Hepatocyte (in vitro differentiated cells): ENCODE measurements around the gene ZNF496.

Source experiments
- EZH2 ChIP-seq: fragments of 200-600 bp; sonication (generic); IDR thresholded peaks from 2 replicates; pipeline ENCODE4 v1.6.1; 2016; ENCODE audit warnings: antibody characterized with exemption, mild to moderate bottlenecking, borderline replicate concordance
- EZH2phosphoT487 ChIP-seq: fragments of 200-600 bp; sonication (generic); IDR thresholded peaks from one replicate; pipeline ENCODE4 v1.6.1; 2018; ENCODE audit warnings: antibody characterized with exemption, mild to moderate bottlenecking, low read depth, moderate library complexity; ENCODE audit not compliant: unreplicated experiment, severe bottlenecking
- TF ChIP-seq, protein P1 (sequence below): fragments of 200-600 bp; sonication (generic); IDR thresholded peaks from 2 replicates; pipeline ENCODE4 v1.5.1; 2016; ENCODE audit warnings: antibody characterized with exemption, mild to moderate bottlenecking; ENCODE audit not compliant: poor library complexity

DNA sequence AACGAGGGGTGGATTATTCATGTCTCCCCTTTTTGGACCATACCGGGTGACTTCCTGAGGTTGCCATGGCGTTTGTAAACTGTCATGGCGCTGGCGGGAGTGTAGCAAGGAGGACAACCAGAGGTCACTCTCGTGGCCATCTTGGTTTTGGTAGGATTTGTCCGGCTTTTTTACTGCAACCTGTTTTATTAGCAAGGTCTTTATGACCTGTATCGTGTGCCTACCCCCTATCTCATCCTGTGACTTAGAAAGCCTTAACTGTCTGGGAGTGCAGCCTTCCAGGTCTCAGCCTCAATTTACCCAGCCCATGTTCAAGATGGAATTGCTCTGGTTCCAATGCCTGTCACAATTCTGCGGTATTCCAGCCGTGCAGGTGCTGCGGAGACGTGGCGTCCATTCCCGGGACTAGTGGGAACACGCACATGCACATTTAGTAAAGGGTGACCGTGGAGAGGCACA is 40.2 kb upstream of the ZNF496 start:
- TF ChIP-seq, protein P1, sequence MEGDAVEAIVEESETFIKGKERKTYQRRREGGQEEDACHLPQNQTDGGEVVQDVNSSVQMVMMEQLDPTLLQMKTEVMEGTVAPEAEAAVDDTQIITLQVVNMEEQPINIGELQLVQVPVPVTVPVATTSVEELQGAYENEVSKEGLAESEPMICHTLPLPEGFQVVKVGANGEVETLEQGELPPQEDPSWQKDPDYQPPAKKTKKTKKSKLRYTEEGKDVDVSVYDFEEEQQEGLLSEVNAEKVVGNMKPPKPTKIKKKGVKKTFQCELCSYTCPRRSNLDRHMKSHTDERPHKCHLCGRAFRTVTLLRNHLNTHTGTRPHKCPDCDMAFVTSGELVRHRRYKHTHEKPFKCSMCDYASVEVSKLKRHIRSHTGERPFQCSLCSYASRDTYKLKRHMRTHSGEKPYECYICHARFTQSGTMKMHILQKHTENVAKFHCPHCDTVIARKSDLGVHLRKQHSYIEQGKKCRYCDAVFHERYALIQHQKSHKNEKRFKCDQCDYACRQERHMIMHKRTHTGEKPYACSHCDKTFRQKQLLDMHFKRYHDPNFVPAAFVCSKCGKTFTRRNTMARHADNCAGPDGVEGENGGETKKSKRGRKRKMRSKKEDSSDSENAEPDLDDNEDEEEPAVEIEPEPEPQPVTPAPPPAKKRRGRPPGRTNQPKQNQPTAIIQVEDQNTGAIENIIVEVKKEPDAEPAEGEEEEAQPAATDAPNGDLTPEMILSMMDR = no peak
- no peak for TF ChIP-seq EZH2
- no peak for TF ChIP-seq EZH2phosphoT487
